Stromal cell of bone marrow (primary cell): ENCODE results near the gene KIRREL1.

Source experiments
- DNase-seq: peaks from one replicate; pipeline ENCODE4 v3.0.0-alpha.2; 2012; ENCODE audit warnings: low read depth

Gene KIRREL1

GRCh38 chr1:157975228-157975950 is 18.1 kb upstream of the KIRREL1 start:
- no peak for DNase-seq

GRCh38 chr1:157976888-157977287 is 16.6 kb upstream of the KIRREL1 start:
- DNase-seq: no peak

GRCh38 chr1:157978586-157979403 is 14.7 kb upstream of the KIRREL1 start:
- no peak for DNase-seq

GRCh38 chr1:157982136-157982535 is 11.3 kb upstream of the KIRREL1 start:
- no peak for DNase-seq

GRCh38 chr1:157983787-157984186 is 9.7 kb upstream of the KIRREL1 start:
- DNase-seq: no peak

GRCh38 chr1:157984469-157984868 is 9.0 kb upstream of the KIRREL1 start:
- DNase-seq: no peak

- no peak for DNase-seq
Measured at GRCh38 chr1:157985473-157985872, 8.0 kb upstream of the KIRREL1 start.

- no peak for DNase-seq
Measured at GRCh38 chr1:157988002-157988401, 5.4 kb upstream of the KIRREL1 start.

- peak; percentile 53 for DNase-seq
Measured at GRCh38 chr1:157992031-157992832, 1.2 kb upstream of the KIRREL1 start.

GRCh38 chr1:157992833-157993146 is 655 bp upstream of the KIRREL1 start:
- DNase-seq: no peak

GRCh38 chr1:157993918-157994605 is 617 bp downstream of the KIRREL1 start:
- no peak for DNase-seq

GRCh38 chr1:157994704-157995582 is 1.5 kb downstream of the KIRREL1 start:
- no peak for DNase-seq

- DNase-seq: no peak
Measured at GRCh38 chr1:157995583-157996169, 2.2 kb downstream of the KIRREL1 start.

GRCh38 chr1:157996433-157996832 is 3.0 kb downstream of the KIRREL1 start:
- no peak for DNase-seq

GRCh38 chr1:158000507-158000906 is 7.1 kb downstream of the KIRREL1 start:
- no peak for DNase-seq

GRCh38 chr1:158002022-158002630 is 8.7 kb downstream of the KIRREL1 start:
- DNase-seq: no peak

GRCh38 chr1:158002631-158003405 is 9.4 kb downstream of the KIRREL1 start:
- no peak for DNase-seq

- DNase-seq: peak; percentile 43
Measured at GRCh38 chr1:158003406-158003800, 10.0 kb downstream of the KIRREL1 start.

GRCh38 chr1:158005224-158005623 is 11.8 kb downstream of the KIRREL1 start:
- DNase-seq: no peak

GRCh38 chr1:158007180-158007579 is 13.7 kb downstream of the KIRREL1 start:
- DNase-seq: no peak
